ENCODE results near the gene ALPG.
"Not testable (repeated sequence)": the region's sequence is repeated elsewhere in the genome, so short reads cannot be mapped to it uniquely, and the experiment has no call there.

ALPG gene

DNA sequence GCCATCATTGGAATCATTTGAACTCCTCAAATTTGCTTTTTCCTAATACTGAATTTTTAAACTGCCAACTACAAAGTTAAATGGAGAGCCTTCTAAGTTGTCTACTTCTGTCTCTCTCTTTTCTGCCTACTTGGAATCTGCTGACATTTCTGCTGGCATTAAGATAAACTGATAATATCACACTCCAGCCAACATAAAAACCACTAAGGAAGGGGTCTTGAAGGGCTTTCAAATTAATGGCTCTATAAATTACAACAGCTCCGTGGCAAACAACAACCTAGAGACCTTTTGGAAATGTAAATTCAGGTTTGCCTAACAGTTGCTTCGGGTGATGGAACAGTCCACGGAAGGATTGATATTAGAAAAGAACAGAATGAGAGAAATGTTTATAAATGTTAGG lies 16.0 kb upstream of the ALPG start:
- no peak for DNase-seq (ENCODE audit: low read depth)
- TF ChIP-seq, protein P1, sequence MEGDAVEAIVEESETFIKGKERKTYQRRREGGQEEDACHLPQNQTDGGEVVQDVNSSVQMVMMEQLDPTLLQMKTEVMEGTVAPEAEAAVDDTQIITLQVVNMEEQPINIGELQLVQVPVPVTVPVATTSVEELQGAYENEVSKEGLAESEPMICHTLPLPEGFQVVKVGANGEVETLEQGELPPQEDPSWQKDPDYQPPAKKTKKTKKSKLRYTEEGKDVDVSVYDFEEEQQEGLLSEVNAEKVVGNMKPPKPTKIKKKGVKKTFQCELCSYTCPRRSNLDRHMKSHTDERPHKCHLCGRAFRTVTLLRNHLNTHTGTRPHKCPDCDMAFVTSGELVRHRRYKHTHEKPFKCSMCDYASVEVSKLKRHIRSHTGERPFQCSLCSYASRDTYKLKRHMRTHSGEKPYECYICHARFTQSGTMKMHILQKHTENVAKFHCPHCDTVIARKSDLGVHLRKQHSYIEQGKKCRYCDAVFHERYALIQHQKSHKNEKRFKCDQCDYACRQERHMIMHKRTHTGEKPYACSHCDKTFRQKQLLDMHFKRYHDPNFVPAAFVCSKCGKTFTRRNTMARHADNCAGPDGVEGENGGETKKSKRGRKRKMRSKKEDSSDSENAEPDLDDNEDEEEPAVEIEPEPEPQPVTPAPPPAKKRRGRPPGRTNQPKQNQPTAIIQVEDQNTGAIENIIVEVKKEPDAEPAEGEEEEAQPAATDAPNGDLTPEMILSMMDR (IDR thresholded peaks at IDR 0.05; ENCODE audit: insufficient read depth, low read depth, low read length, missing control alignments): no peak
- H3K4me3 ChIP-seq (ENCODE audit: low read length): no peak overlapping the region

GRCh38 chr2:232393556-232393955 lies 13.1 kb upstream of the ALPG start:
- TF ChIP-seq, protein P1 (IDR thresholded peaks at IDR 0.05; ENCODE audit: insufficient read depth, low read depth, low read length, missing control alignments): no peak
- H3K4me3 ChIP-seq (ENCODE audit: low read length): no peak overlapping the region
- DNase-seq (ENCODE audit: low read depth): no peak

- not testable (repeated sequence) for H3K4me3 ChIP-seq (ENCODE audit: low read length); DNase-seq (ENCODE audit: low read depth)
Observed at GRCh38 chr2:232394431-232394830, 12.2 kb upstream of the ALPG start.

- no peak overlapping the region for H3K4me3 ChIP-seq (ENCODE audit: low read length)
- TF ChIP-seq, protein P1 (IDR thresholded peaks at IDR 0.05; ENCODE audit: insufficient read depth, low read depth, low read length, missing control alignments): no peak
- no peak for DNase-seq (ENCODE audit: low read depth)
Observed at GRCh38 chr2:232395586-232395985, 11.1 kb upstream of the ALPG start.

DNA sequence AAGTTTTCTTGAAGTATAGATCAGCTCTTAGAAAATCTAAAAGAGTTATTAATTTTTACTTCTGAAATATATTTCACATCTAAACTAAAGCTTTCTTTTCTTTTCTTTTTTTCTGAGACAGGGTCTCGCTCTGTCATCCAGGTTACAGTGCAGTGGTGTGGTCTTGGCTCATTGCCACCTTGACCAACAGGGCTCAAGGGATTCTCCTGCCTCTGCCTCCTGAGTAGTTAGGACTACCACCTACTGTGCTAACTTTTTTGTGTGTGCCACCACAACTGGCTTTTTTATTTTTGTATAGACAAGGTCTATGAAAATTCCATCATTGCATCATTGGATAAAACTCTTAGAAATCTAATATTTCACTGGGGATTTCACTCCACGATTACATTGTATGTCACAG lies 10.0 kb upstream of the ALPG start:
- no peak for DNase-seq (ENCODE audit: low read depth)
- TF ChIP-seq, protein P1 (IDR thresholded peaks at IDR 0.05; ENCODE audit: insufficient read depth, low read depth, low read length, missing control alignments): no peak
- H3K4me3 ChIP-seq (ENCODE audit: low read length): no peak overlapping the region

- TF ChIP-seq, protein P1 (IDR thresholded peaks at IDR 0.05; ENCODE audit: insufficient read depth, low read depth, low read length, missing control alignments): no peak
Observed at GRCh38 chr2:232398293-232399034, 8.2 kb upstream of the ALPG start.

DNA sequence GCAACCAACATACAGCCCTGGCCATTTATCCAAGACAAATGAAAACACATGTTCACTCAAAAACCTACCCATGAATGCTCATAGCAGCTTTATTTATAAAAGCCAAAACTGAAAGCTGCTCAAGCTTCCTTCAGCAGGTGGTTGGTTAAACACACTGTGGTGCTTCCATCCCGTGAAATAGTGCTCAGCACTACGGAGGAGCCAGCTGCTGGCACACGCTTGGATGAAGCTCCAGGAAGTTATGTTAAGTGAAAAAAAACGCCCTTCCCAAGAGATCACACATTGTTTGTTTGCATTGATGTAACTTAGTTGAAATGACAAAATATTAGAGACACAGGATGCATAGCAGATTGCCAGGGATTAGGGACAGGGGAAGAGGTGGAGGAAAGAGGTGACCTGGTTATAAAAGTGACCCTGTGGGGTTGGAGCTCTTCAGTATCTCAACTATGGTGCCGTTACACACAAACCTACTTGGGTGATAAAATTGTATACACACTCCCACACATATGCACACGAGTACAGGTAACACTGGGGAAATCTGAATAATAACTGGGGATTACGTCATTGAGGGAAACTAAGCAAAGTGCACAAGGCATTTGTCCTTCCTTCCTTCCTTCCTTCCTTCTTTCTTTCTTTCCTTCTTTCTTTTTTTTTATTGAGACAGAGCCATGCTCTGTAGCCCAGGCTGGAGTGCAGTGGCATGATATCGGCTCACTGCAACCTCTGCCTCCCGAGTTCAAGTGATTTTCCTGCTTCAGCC lies 6.2 kb upstream of the ALPG start:
- no peak for DNase-seq (ENCODE audit: low read depth)
- H3K4me3 ChIP-seq (ENCODE audit: low read length): no peak overlapping the region
- TF ChIP-seq, protein P1 (IDR thresholded peaks at IDR 0.05; ENCODE audit: insufficient read depth, low read depth, low read length, missing control alignments): no peak

More at GRCh38 chr2:232398293-232399034, 8.2 kb upstream of the ALPG start:
- no peak overlapping the region for H3K4me3 ChIP-seq (ENCODE audit: low read length)
- peak; percentile 31 for DNase-seq (ENCODE audit: low read depth)

Data from epithelial cell of esophagus (primary cell).